Epithelial cell of proximal tubule (primary cell): ENCODE measurements around the gene NUP93. TPM values are rescaled to one million over a fixed set of nuclear protein-coding genes. Genes with fewer than 3 reads are reported as not detected.

ENCODE experiments used
- DNase-seq: peaks from one replicate; pipeline ENCODE4 v3.0.0-alpha.2; 2011; ENCODE audit warnings: low read depth
- H3K4me3 ChIP-seq: 2 replicates; pipeline ENCODE4 v1.5.1; 2011; ENCODE audit warnings: low read depth, mild to moderate bottlenecking, low read length
- total RNA-seq: library from RNA; depleted of rRNA; stranded (reverse); fragments of >200 nt; gene quantifications from 2 replicates; pipeline ENCODE4 v1.2.3, GENCODE V29; 2015
- TF ChIP-seq, protein P1 (sequence below): conservative IDR thresholded peaks from 2 replicates; pipeline ENCODE4 v1.5.1; 2012; ENCODE audit warnings: low read depth, mild to moderate bottlenecking, low read length

Gene NUP93
- total RNA-seq, 1 donor from 2014 or later = 92.5 TPM

DNA sequence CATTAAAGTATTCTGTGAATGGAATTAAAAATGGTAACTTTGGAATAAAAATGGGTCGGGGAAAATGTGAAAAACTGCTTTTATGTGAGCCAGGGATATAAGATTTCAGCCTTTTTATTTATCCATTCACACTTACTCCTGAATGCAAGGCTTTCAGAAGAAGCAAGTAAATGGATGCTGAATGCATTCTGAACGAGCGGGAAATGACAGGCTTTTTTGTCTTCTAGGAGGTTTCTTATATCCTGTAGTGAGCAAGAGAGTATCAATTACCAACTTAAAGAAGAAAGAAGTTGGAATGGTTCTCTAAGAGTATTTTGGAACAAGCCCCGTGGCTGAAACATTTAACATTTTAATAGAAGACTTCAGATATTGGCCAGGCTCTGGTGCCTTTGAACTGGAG lies 36.0 kb downstream of the NUP93 start:
- no peak overlapping the region for H3K4me3 ChIP-seq
- TF ChIP-seq, protein P1, sequence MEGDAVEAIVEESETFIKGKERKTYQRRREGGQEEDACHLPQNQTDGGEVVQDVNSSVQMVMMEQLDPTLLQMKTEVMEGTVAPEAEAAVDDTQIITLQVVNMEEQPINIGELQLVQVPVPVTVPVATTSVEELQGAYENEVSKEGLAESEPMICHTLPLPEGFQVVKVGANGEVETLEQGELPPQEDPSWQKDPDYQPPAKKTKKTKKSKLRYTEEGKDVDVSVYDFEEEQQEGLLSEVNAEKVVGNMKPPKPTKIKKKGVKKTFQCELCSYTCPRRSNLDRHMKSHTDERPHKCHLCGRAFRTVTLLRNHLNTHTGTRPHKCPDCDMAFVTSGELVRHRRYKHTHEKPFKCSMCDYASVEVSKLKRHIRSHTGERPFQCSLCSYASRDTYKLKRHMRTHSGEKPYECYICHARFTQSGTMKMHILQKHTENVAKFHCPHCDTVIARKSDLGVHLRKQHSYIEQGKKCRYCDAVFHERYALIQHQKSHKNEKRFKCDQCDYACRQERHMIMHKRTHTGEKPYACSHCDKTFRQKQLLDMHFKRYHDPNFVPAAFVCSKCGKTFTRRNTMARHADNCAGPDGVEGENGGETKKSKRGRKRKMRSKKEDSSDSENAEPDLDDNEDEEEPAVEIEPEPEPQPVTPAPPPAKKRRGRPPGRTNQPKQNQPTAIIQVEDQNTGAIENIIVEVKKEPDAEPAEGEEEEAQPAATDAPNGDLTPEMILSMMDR = no peak
- no peak for DNase-seq

DNA sequence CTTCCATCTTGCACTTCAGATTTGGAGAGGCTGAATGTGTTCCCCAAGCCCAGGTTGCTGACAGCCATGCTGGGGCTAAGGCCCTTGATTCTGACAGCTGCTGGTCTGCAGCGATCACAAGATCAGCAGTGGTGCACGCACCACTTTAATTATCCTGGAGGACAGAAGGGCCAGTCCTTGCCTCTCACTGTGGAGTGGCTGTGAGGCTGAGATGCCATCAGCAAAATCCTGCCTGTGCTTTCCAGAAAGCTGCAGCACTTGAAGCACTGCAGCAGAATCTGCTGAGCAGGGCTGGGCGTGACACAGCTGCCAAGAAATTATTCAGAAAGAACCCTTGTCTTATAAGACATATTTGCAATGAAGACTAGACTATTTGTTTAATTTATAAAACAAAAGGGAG lies 37.1 kb downstream of the NUP93 start:
- DNase-seq = no peak
- H3K4me3 ChIP-seq = no peak overlapping the region
- TF ChIP-seq, protein P1 = no peak

DNA sequence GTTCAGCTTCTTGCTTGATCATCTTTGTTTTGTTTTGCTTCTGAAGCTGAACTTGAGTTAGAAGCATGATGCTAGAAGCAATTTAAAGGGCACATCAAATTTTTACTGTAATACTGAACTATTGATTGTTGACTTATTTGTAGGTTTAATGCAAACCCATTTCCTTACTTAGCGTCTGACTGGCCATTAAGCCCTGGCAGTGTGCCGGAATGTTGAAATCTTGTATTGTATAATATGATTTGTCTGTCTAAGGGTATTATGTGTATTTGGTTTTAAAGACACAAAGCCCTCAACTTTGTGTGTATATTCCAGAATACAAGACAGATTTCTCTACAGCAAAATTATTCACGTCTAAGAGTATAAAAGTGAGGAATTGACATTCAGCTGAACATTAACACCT lies 39.7 kb downstream of the NUP93 start:
- no peak for DNase-seq
- TF ChIP-seq, protein P1 = no peak
- H3K4me3 ChIP-seq = no peak overlapping the region

DNA sequence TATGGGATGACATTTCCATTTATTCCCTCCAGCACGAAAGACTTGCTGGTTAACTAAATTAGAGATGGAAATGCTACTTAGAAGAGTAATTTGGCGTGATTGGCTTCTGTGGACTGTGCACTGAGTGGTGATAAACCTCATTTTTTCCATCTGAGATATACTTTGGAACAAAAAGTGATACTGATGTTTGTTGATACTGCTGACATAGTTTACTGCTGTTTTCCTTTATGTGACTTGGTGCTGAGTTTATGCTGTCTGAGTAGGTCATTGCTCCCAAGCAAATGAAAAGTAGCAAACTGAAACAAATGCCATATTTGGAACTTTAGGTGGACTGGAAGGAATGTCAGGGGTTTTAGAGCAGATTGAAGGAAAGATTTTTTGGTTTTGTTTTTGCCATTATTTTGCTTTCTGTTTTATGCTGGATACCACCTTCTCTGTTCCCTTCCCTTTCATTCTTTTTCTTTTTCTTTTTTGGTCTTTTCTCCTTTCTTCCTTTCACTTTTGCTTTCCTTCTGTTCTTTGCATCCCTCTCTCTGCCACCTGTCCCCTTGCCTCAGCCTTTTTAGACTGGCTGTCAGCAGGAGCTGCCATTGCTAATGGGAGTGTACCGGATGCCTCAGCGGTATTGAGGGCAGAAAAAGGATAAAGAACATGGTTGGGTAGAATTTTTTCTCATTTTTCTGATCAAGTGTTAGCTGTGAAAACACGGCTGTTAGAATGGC lies 41.8 kb downstream of the NUP93 start:
- H3K4me3 ChIP-seq = no peak overlapping the region
- DNase-seq = no peak
- TF ChIP-seq, protein P1 = no peak

DNA sequence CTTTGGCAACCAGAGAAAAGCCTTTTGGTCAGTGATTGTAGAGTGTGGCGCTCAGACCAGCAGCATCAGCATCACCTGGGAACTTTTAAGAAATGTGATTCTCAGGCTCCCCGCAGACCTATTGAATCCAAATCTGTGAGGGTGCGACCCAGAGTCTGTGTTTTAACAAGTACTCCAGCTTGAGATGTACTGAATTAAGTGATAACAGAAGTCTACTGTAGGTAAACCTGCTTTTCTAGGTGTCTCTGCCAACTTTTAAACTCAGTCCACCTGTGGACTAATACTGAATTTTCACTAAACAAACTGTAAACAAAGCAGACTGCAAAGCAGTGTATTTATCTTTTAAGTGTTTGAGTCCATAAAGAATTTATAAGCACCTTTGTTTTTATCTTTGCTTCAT lies 43.6 kb downstream of the NUP93 start:
- H3K4me3 ChIP-seq = no peak overlapping the region
- DNase-seq = no peak
- TF ChIP-seq, protein P1 = no peak

GRCh38 chr16:56774016-56774680 lies 44.2 kb downstream of the NUP93 start:
- DNase-seq = no peak
- no peak overlapping the region for H3K4me3 ChIP-seq
- TF ChIP-seq, protein P1 = no peak

DNA sequence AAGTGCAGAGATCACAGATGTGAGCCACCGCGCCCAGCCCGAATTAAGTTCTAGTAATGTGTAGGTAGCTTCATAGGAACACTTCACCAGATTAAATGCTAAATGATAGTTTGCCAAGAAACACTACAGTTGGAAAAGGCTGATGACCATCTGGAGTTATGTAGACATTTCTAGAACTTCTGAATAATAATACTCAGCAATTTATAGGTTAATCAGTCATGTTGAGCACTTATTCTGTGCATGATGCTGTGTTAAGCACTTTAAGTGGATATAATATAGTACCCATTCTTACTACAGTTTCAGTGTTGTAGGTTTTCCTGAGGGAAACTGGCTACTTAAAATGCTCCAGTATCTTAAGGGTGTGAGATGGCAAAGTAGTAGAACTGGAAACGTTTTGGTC lies 45.2 kb downstream of the NUP93 start:
- TF ChIP-seq, protein P1 = no peak
- H3K4me3 ChIP-seq = no peak overlapping the region
- no peak for DNase-seq
